ENCODE results near the gene SLC6A8. TPM values are rescaled to one million over a fixed set of nuclear protein-coding genes. Genes with fewer than 3 reads are reported as not detected.

The SLC6A8 gene
- total RNA-seq, 1 donor from 2014 or later, result 125 TPM

GRCh38 chrX:153669174-153669890, 18.4 kb upstream of the SLC6A8 start:
- H3K4me3 Mint-ChIP-seq, result no peak overlapping the region
- peak; percentile 73 for TF ChIP-seq CTCF (conservative IDR thresholded peaks at IDR 0.05)
- DNase-seq (ENCODE audit: low read depth, low spot score), result no peak
- peaks cover 4% of the 10 kb centered on the region for H3K36me3 Mint-ChIP-seq (ENCODE audit: low read depth)
- H3K4me1 Mint-ChIP-seq, result peaks cover 11% of the 10 kb centered on the region
- H3K27ac Mint-ChIP-seq (ENCODE audit: unreplicated experiment), result no peak overlapping the region
- peaks cover 5% of the 10 kb centered on the region for H3K9me3 Mint-ChIP-seq
- H3K27me3 Mint-ChIP-seq (ENCODE audit: low read depth), result peaks cover 52% of the 10 kb centered on the region

- no peak overlapping the region for H3K27ac Mint-ChIP-seq (ENCODE audit: unreplicated experiment)
- DNase-seq (ENCODE audit: low read depth, low spot score), result no peak
These were observed 17.6 kb upstream of the SLC6A8 start for GRCh38 chrX:153669901-153670731.

GRCh38 chrX:153670748-153671588, 16.8 kb upstream of the SLC6A8 start:
- no peak for TF ChIP-seq CTCF (conservative IDR thresholded peaks at IDR 0.05)
- H3K36me3 Mint-ChIP-seq (ENCODE audit: low read depth), result peaks cover 4% of the 10 kb centered on the region
- H3K4me1 Mint-ChIP-seq, result peaks cover 14% of the 10 kb centered on the region
- no peak overlapping the region for H3K27ac Mint-ChIP-seq (ENCODE audit: unreplicated experiment)
- H3K4me3 Mint-ChIP-seq, result no peak overlapping the region
- H3K9me3 Mint-ChIP-seq, result peaks cover 5% of the 10 kb centered on the region
- peaks cover 47% of the 10 kb centered on the region for H3K27me3 Mint-ChIP-seq (ENCODE audit: low read depth)
- no peak for DNase-seq (ENCODE audit: low read depth, low spot score)

More at GRCh38 chrX:153669901-153670731, 17.6 kb upstream of the SLC6A8 start:
- Mint-ChIP-seq H3K27me3 (ENCODE audit: low read depth) (peaks cover 52% of the 10 kb centered on the region), H3K4me1 (peaks cover 14% of the 10 kb centered on the region), H3K36me3 (ENCODE audit: low read depth) (peaks cover 4% of the 10 kb centered on the region), H3K4me3 (no peak overlapping the region), H3K9me3 (peaks cover 5% of the 10 kb centered on the region)
- TF ChIP-seq CTCF (conservative IDR thresholded peaks at IDR 0.05), result no peak

- Mint-ChIP-seq H3K4me1 (peaks cover 14% of the 10 kb centered on the region), H3K27me3 (ENCODE audit: low read depth) (peaks cover 40% of the 10 kb centered on the region), H3K4me3 (no peak overlapping the region), H3K27ac (ENCODE audit: unreplicated experiment) (no peak overlapping the region), H3K9me3 (peaks cover 5% of the 10 kb centered on the region), H3K36me3 (ENCODE audit: low read depth) (peaks cover 4% of the 10 kb centered on the region)
- no peak for DNase-seq (ENCODE audit: low read depth, low spot score)
- TF ChIP-seq CTCF (conservative IDR thresholded peaks at IDR 0.05), result no peak
These were observed 15.9 kb upstream of the SLC6A8 start for GRCh38 chrX:153671589-153672530.

Measured in neural crest cell (in vitro differentiated cells).